HepG2 (cell line): ENCODE results near the gene GRIK2. TPM values are rescaled to one million over a fixed set of nuclear protein-coding genes. Genes with fewer than 3 reads are reported as not detected.

ENCODE experiments used
- ATAC-seq: fragments of 200-7000 bp; cut with Tn5 transposase; 3 replicates; pipeline ENCODE4 v1.9.1; 2020; ENCODE audit warnings: mild to moderate bottlenecking, moderate library complexity
- BruUV-seq: library from RNA; stranded (reverse); fragments of 400-500 nt; replicated peaks from 2 replicates; lab custom pipeline; 2021; lab: Mats Ljungman, UMichigan
- CTCF ChIA-PET: fragments of 300-600 bp; formaldehyde crosslinking; extraction: SDS; loops from one replicate; lab custom pipeline; 2021; ENCODE audit warnings: low total read pairs, inconsistent platforms, low intra/inter-chr PET ratio; lab: Yijun Ruan, JAX
- POLR2A ChIA-PET: fragments of 350-600 bp; sonication (Branson Sonifier 250); formaldehyde crosslinking; loops from one replicate; lab custom pipeline; 2020; ENCODE audit warnings: antibody characterized with exemption, inconsistent platforms; lab: Yijun Ruan, JAX
- DNase-seq: peaks from one replicate; pipeline ENCODE4 v3.0.0-alpha.2; 2015; ENCODE audit warnings: low spot score
- FAIRE-seq: peaks from 3 replicates; lab custom pipeline; 2011; peaks lifted over from hg19 to GRCh38; lab: Jason Lieb, UNC
- H2AFZ ChIP-seq: one replicate; pipeline ENCODE4 v1.6.1; 2011; ENCODE audit warnings: low read length, inconsistent platforms
- H3K27ac ChIP-seq: fragments of 300-600 bp; 3 replicates; pipeline ENCODE4 v1.8.0; 2011; ENCODE audit warnings: mixed run types, mild to moderate bottlenecking, mixed read lengths, low read length, inconsistent platforms; ENCODE audit not compliant: insufficient read depth; ENCODE audit errors: extremely low read length
- H3K27me3 ChIP-seq, 2 experiments: fragments of 200-600 bp in 1 of 2; 2 replicates in 1 of 2; 3 replicates in 1 of 2; pipeline versions ENCODE4 v1.6.0 to v1.8.0; 2011; ENCODE audit warnings: low read length in 2 of 2, mild to moderate bottlenecking in 2 of 2, moderate library complexity in 2 of 2, inconsistent platforms in 1 of 2; ENCODE audit not compliant: insufficient read depth in 2 of 2, control insufficient read depth in 1 of 2
- H3K36me3 ChIP-seq, 2 experiments: fragments of 200-600 bp in 1 of 2; replicated peaks in 1 of 2; 2 replicates in 1 of 2; 3 replicates in 1 of 2; pipeline versions ENCODE4 v1.5.1 to v1.8.0; 2011; ENCODE audit warnings: low read length in 2 of 2, inconsistent platforms in 1 of 2; ENCODE audit not compliant: insufficient read depth in 2 of 2, control insufficient read depth in 1 of 2
- H3K4me1 ChIP-seq: 2 replicates; pipeline ENCODE4 v1.5.1; 2012; ENCODE audit warnings: low read length, inconsistent platforms; ENCODE audit not compliant: insufficient read depth
- H3K4me2 ChIP-seq: 2 replicates; pipeline ENCODE4 v1.6.0; 2011; ENCODE audit warnings: low read depth, low read length, inconsistent platforms
- H3K4me3 ChIP-seq, 3 experiments: fragments of 200-600 bp in 1 of 3; sonication (generic), shearing (Covaris generic) in 1 of 3; replicated peaks in 1 of 3; 2 replicates each; pipeline ENCODE4 v1.5.1; 2011 to 2016; ENCODE audit warnings: low read length in 3 of 3, inconsistent platforms in 2 of 3, low read depth in 2 of 3, mild to moderate bottlenecking in 2 of 3, control low read depth in 1 of 3, mixed read lengths in 1 of 3; ENCODE audit not compliant: insufficient read depth in 1 of 3
- H3K79me2 ChIP-seq: one replicate; pipeline ENCODE4 v1.6.1; 2011; ENCODE audit warnings: low read length, inconsistent platforms; ENCODE audit not compliant: insufficient read depth
- H3K9ac ChIP-seq: 2 replicates; pipeline ENCODE4 v1.6.0; 2011; ENCODE audit warnings: mild to moderate bottlenecking, low read depth, low read length, inconsistent platforms; ENCODE audit not compliant: insufficient read depth
- H3K9me3 ChIP-seq: 2 replicates; pipeline ENCODE4 v1.5.1; 2012; ENCODE audit warnings: mild to moderate bottlenecking, low read length
- H4K20me1 ChIP-seq: 2 replicates; pipeline ENCODE4 v1.6.0; 2011; ENCODE audit warnings: inconsistent platforms, mild to moderate bottlenecking, low read length, moderate library complexity; ENCODE audit not compliant: insufficient read depth
- KDM6A ChIP-seq: IDR thresholded peaks from 2 replicates; pipeline ENCODE4 v1.6.1; 2016; ENCODE audit warnings: low read depth
- NFAT5 ChIP-seq: sonication (generic); formaldehyde crosslinking; IDR thresholded peaks from 2 replicates; pipeline ENCODE4 v1.4.0; 2020; ENCODE audit warnings: missing genetic modification reagents
- NFIC ChIP-seq: IDR thresholded peaks from 2 replicates; pipeline ENCODE4 v1.6.1; 2012; ENCODE audit warnings: mild to moderate bottlenecking, low read length, inconsistent platforms
- NR1H2 ChIP-seq: sonication (generic); formaldehyde crosslinking; IDR thresholded peaks from 2 replicates; pipeline ENCODE4 v1.8.1; 2022; ENCODE audit warnings: low read depth, missing genetic modification reagents, borderline replicate concordance
- NR3C1 ChIP-seq: sonication (generic); formaldehyde crosslinking; IDR thresholded peaks from 2 replicates; pipeline ENCODE4 v1.4.0; 2020; ENCODE audit warnings: missing genetic modification reagents
- PAWR ChIP-seq: sonication (generic); formaldehyde crosslinking; IDR thresholded peaks from 2 replicates; pipeline ENCODE4 v1.4.0; 2020; ENCODE audit warnings: missing genetic modification reagents, mild to moderate bottlenecking, borderline replicate concordance
- ZC3H13 ChIP-seq: sonication (generic); formaldehyde crosslinking; IDR thresholded peaks from 2 replicates; pipeline ENCODE4 v1.8.1; 2023; ENCODE audit warnings: mild to moderate bottlenecking, missing genetic modification reagents, moderate library complexity
- ZNF20 ChIP-seq: sonication (generic); formaldehyde crosslinking; IDR thresholded peaks from 2 replicates; pipeline ENCODE4 v1.4.0; 2020; ENCODE audit warnings: mild to moderate bottlenecking, moderate library complexity, missing genetic modification reagents
- in situ Hi-C: cut with HindIII; loops from 2 replicates; pipeline ENCODE4 v1.10.0; 2017; ENCODE audit warnings: low pct_unique_long_range_greater_than_20kb; ENCODE audit not compliant: extremely low pct_ligation_motif_present
- intact Hi-C: fragments of 100-400 bp; cut with micrococcal nuclease; formaldehyde crosslinking; loops from one replicate; pipeline ENCODE4 v1.10.0; 2022; ENCODE audit not compliant: unreplicated experiment
- polyA plus RNA-seq, 8 experiments: library from polyadenylated mRNA; depleted of rRNA in 3 of 8; stranded (reverse) in 7 of 8; unstranded in 1 of 8; fragments of >200 nt; fragmentation: Illumina TruSeq in 4 of 8; extraction: Trizol in 4 of 8; gene quantifications; 2 replicates each; pipeline versions ENCODE4 v1.2.1 to v1.2.3, GENCODE V29; 2011 to 2016; ENCODE audit warnings: low read depth in 4 of 8, missing spikeins in 1 of 8, mixed read lengths in 1 of 8; ENCODE audit not compliant: insufficient read depth in 1 of 8
- total RNA-seq, 5 experiments: library from RNA; depleted of rRNA; stranded (reverse); fragments of >200 nt; fragmentation: Illumina TruSeq; extraction: Trizol; gene quantifications; 2 replicates each; pipeline ENCODE4 v1.2.3, GENCODE V29; 2016; ENCODE audit warnings: low read depth in 1 of 5

Gene GRIK2
- total and polyA plus RNA-seq, 2 of the 13 experiments (the other 11 are each of a cell fraction or from before 2014, with no cell fraction given): not detected

GRCh38 chr6:102022803-102023202 lies 629.3 kb downstream of the GRIK2 start:
- CTCF ChIA-PET: no interaction called here
- POLR2A ChIA-PET: no interaction called here
- no peak overlapping the region for H3K9ac ChIP-seq

More at GRCh38 chr6:102022803-102023202, 629.3 kb downstream of the GRIK2 start:
- no peak overlapping the region for H3K4me2 ChIP-seq
- DNase-seq (no peak), ATAC-seq (no peak), FAIRE-seq (no peak)
- BruUV-seq: no TSS peak
- no peaks in the 10 kb centered on the region for H4K20me1 ChIP-seq
- no peaks in the 10 kb centered on the region for H3K79me2 ChIP-seq
- H3K4me3 ChIP-seq: no peak overlapping the region
- H3K27ac ChIP-seq: no peak overlapping the region
- TF ChIP-seq ZNF20 (CRISPR knock-in tag): no peak
- TF ChIP-seq NFIC: no peak
- no peak for TF ChIP-seq KDM6A (CRISPR knock-in tag)
- TF ChIP-seq ZC3H13: no peak
- no peak for TF ChIP-seq NFAT5 (CRISPR knock-in tag)
- TF ChIP-seq NR3C1: no peak
- TF ChIP-seq PAWR: no peak
- no peak for TF ChIP-seq NR1H2 (CRISPR knock-in tag)
- TF ChIP-seq, all 625 proteins: peak for 0
- no peaks in the 10 kb centered on the region for H3K4me1 ChIP-seq
- no peak overlapping the region for H2AFZ ChIP-seq
- intact Hi-C loops (no loop called here), in situ Hi-C loops (no loop called here)
- no peaks in the 10 kb centered on the region for H3K27me3 ChIP-seq
- H3K36me3 ChIP-seq: no peaks in the 10 kb centered on the region
- H3K9me3 ChIP-seq: no peaks in the 10 kb centered on the region
